Activated CD4-positive, alpha-beta T cell treated with anti-CD3 and anti-CD28 coated beads, Interleukin-2, amount 10 ng/mL, durations not matched to agents 24 days and 14 days (primary cell): ENCODE measurements around the gene MTA1. TPM values are rescaled to one million over a fixed set of nuclear protein-coding genes. Genes with fewer than 3 reads are reported as not detected.

Experiments used
- DNase-seq: peaks from one replicate; pipeline ENCODE4 v3.0.0; 2022
- H3K27ac Mint-ChIP-seq: one replicate; pipeline ENCODE4 v1.8.0; 2022; ENCODE audit warnings: mild to moderate bottlenecking, mixed read lengths
- H3K27me3 Mint-ChIP-seq: one replicate; pipeline ENCODE4 v1.8.0; 2022; ENCODE audit warnings: mixed read lengths
- H3K36me3 Mint-ChIP-seq: one replicate; pipeline ENCODE4 v1.8.0; 2022; ENCODE audit warnings: low read depth, mild to moderate bottlenecking, mixed read lengths
- H3K4me1 Mint-ChIP-seq: one replicate; pipeline ENCODE4 v1.8.0; 2021; ENCODE audit warnings: mixed read lengths
- H3K4me3 Mint-ChIP-seq: one replicate; pipeline ENCODE4 v1.8.0; 2022; ENCODE audit warnings: mild to moderate bottlenecking, moderate library complexity, mixed read lengths
- H3K9me3 Mint-ChIP-seq: one replicate; pipeline ENCODE4 v1.8.0; 2021; ENCODE audit warnings: mixed read lengths
- intact Hi-C: fragments of 100-400 bp; cut with micrococcal nuclease; formaldehyde crosslinking; loops from one replicate; pipeline ENCODE4 v1.15.1; 2023
- total RNA-seq: library from RNA; stranded (reverse); gene quantifications from 2 replicates; pipeline ENCODE4 v1.2.3, GENCODE V29; 2022

Gene MTA1
- total RNA-seq, 1 donor from 2014 or later = 187 TPM

- Mint-ChIP-seq H3K36me3 (no peaks in the 10 kb centered on the region), H3K27ac (peak overlapping the region; percentile 76), H3K9me3 (no peaks in the 10 kb centered on the region), H3K27me3 (peaks cover 7% of the 10 kb centered on the region), H3K4me3 (no peak overlapping the region), H3K4me1 (peaks cover 43% of the 10 kb centered on the region)
- no peak for DNase-seq
- intact Hi-C loops = no loop called here
Measured at GRCh38 chr14:105484997-105485393, 65.4 kb downstream of the MTA1 start.

GRCh38 chr14:105485739-105486162, 66.1 kb downstream of the MTA1 start:
- H3K4me3 Mint-ChIP-seq = no peak overlapping the region
- intact Hi-C loops = no loop called here
- H3K27ac Mint-ChIP-seq = peak overlapping the region; percentile 76
- H3K36me3 Mint-ChIP-seq = peaks cover under 1% of the 10 kb centered on the region
- DNase-seq = peak; percentile 82
- H3K4me1 Mint-ChIP-seq = peaks cover 42% of the 10 kb centered on the region
- H3K27me3 Mint-ChIP-seq = peaks cover 3% of the 10 kb centered on the region
- H3K9me3 Mint-ChIP-seq = no peaks in the 10 kb centered on the region

- intact Hi-C loops = no loop called here
- DNase-seq = no peak
Measured at GRCh38 chr14:105486163-105486973, 66.7 kb downstream of the MTA1 start, which contains the start of gene CRIP1. Gene CRIP1 (plus strand): TSS chr14:105486886. CDS start chr14:105487260, 374 bp downstream.

GRCh38 chr14:105486974-105487448, 67.4 kb downstream of the MTA1 start:
- no peak overlapping the region for H3K27ac Mint-ChIP-seq

More at GRCh38 chr14:105486163-105486973, 66.7 kb downstream of the MTA1 start, which contains the start of gene CRIP1:
- peaks cover 36% of the 10 kb centered on the region for H3K4me1 Mint-ChIP-seq
- H3K9me3 Mint-ChIP-seq = no peaks in the 10 kb centered on the region
- peak within 1 kb of the TSS; percentile 87 for H3K27ac Mint-ChIP-seq
- H3K4me3 Mint-ChIP-seq = peak within 1 kb of the TSS; percentile 89
- peaks cover 3% of the 10 kb centered on the region for H3K36me3 Mint-ChIP-seq
- H3K27me3 Mint-ChIP-seq = peaks cover 2% of the 10 kb centered on the region

GRCh38 chr14:105487449-105487985, 67.9 kb downstream of the MTA1 start:
- Mint-ChIP-seq H3K4me1 (peaks cover 29% of the 10 kb centered on the region), H3K27me3 (peaks cover 2% of the 10 kb centered on the region), H3K4me3 (peak overlapping the region; percentile 89), H3K27ac (peak overlapping the region; percentile 87), H3K36me3 (peaks cover 3% of the 10 kb centered on the region), H3K9me3 (no peaks in the 10 kb centered on the region)
- DNase-seq = peak; percentile 94
- intact Hi-C loops = no loop called here

More at GRCh38 chr14:105486974-105487448, 67.4 kb downstream of the MTA1 start:
- Mint-ChIP-seq H3K4me1 (peaks cover 34% of the 10 kb centered on the region), H3K9me3 (no peaks in the 10 kb centered on the region), H3K36me3 (peaks cover 3% of the 10 kb centered on the region), H3K27me3 (peaks cover 2% of the 10 kb centered on the region), H3K4me3 (peak overlapping the region; percentile 89)
- intact Hi-C loops = no loop called here
- DNase-seq = peak; percentile 88

- no peaks in the 10 kb centered on the region for H3K9me3 Mint-ChIP-seq
- intact Hi-C loops = no loop called here
- H3K27me3 Mint-ChIP-seq = peaks cover 2% of the 10 kb centered on the region
- no peak for DNase-seq
- H3K27ac Mint-ChIP-seq = peak overlapping the region; percentile 87
- H3K36me3 Mint-ChIP-seq = peaks cover 3% of the 10 kb centered on the region
- peak overlapping the region; percentile 89 for H3K4me3 Mint-ChIP-seq
- H3K4me1 Mint-ChIP-seq = peaks cover 27% of the 10 kb centered on the region
Measured at GRCh38 chr14:105487986-105488777, 68.6 kb downstream of the MTA1 start.

GRCh38 chr14:105488781-105489541, 69.3 kb downstream of the MTA1 start:
- peaks cover 3% of the 10 kb centered on the region for H3K36me3 Mint-ChIP-seq
- peaks cover 27% of the 10 kb centered on the region for H3K4me1 Mint-ChIP-seq
- peak overlapping the region; percentile 89 for H3K27ac Mint-ChIP-seq
- H3K9me3 Mint-ChIP-seq = no peaks in the 10 kb centered on the region
- peaks cover 2% of the 10 kb centered on the region for H3K27me3 Mint-ChIP-seq
- intact Hi-C loops = no loop called here
- DNase-seq = peak; percentile 75
- H3K4me3 Mint-ChIP-seq = peak overlapping the region; percentile 89

- peaks cover 3% of the 10 kb centered on the region for H3K36me3 Mint-ChIP-seq
- no peaks in the 10 kb centered on the region for H3K9me3 Mint-ChIP-seq
- peaks cover 21% of the 10 kb centered on the region for H3K4me1 Mint-ChIP-seq
- peak overlapping the region; percentile 89 for H3K27ac Mint-ChIP-seq
- H3K4me3 Mint-ChIP-seq = peak overlapping the region; percentile 89
- DNase-seq = peak; percentile 95
- H3K27me3 Mint-ChIP-seq = peaks cover 2% of the 10 kb centered on the region
- intact Hi-C loops = loop anchor here (1.0 to 5.0 kb wide), 10 partner anchors 7 to 1775 kb away; partner anchors contain the start of genes BRF1, CRIP2, GPR132 and MTA1
Measured at GRCh38 chr14:105489542-105490266, 70.1 kb downstream of the MTA1 start.

- no peaks in the 10 kb centered on the region for H3K9me3 Mint-ChIP-seq
- peak overlapping the region; percentile 89 for H3K4me3 Mint-ChIP-seq
- H3K4me1 Mint-ChIP-seq = peaks cover 21% of the 10 kb centered on the region
- intact Hi-C loops = loop anchor here (1.0 to 5.0 kb wide), 10 partner anchors 8 to 1775 kb away; partner anchors contain the start of genes BRF1, CRIP2, GPR132 and MTA1
- DNase-seq = no peak
- peak overlapping the region; percentile 89 for H3K27ac Mint-ChIP-seq
- H3K36me3 Mint-ChIP-seq = peaks cover 3% of the 10 kb centered on the region
- peaks cover 2% of the 10 kb centered on the region for H3K27me3 Mint-ChIP-seq
Measured at GRCh38 chr14:105490267-105490571, 70.6 kb downstream of the MTA1 start.

GRCh38 chr14:105490572-105491365, 71.1 kb downstream of the MTA1 start, which contains the start of gene TEDC1:
Gene TEDC1 (plus strand): TSS chr14:105491246. CDS start chr14:105491376, 130 bp downstream.
- intact Hi-C loops = loop anchor here (1.0 to 5.0 kb wide), 11 partner anchors 8 to 1776 kb away; partner anchors contain the start of genes BRF1, CRIP2, GPR132 and MTA1
- peak within 1 kb of the TSS; percentile 89 for H3K4me3 Mint-ChIP-seq
- H3K36me3 Mint-ChIP-seq = peaks cover 3% of the 10 kb centered on the region
- peaks cover 18% of the 10 kb centered on the region for H3K4me1 Mint-ChIP-seq
- peak; percentile 100 for DNase-seq
- no peaks in the 10 kb centered on the region for H3K9me3 Mint-ChIP-seq
- H3K27me3 Mint-ChIP-seq = no peaks in the 10 kb centered on the region
- peak within 1 kb of the TSS; percentile 95 for H3K27ac Mint-ChIP-seq

GRCh38 chr14:105491366-105491973, 71.8 kb downstream of the MTA1 start:
- Mint-ChIP-seq H3K27ac (peak overlapping the region; percentile 95), H3K9me3 (no peaks in the 10 kb centered on the region), H3K27me3 (no peaks in the 10 kb centered on the region), H3K36me3 (peaks cover 3% of the 10 kb centered on the region), H3K4me1 (peaks cover 16% of the 10 kb centered on the region), H3K4me3 (peak overlapping the region; percentile 85)
- intact Hi-C loops = loop anchor here (1.0 to 5.0 kb wide), 7 partner anchors 17 to 1777 kb away; partner anchors contain the start of genes CRIP2, GPR132, MTA1 and TMEM121
- peak; percentile 96 for DNase-seq
